B cell (primary cell): ENCODE measurements around the gene GRIN3A. TPM values are rescaled to one million over a fixed set of nuclear protein-coding genes. Genes with fewer than 3 reads are reported as not detected.

Experiments
- ATAC-seq: fragments of 200-7000 bp; cut with Tn5 transposase; one replicate; pipeline ENCODE4 v1.10.0; 2021; ENCODE audit warnings: low read depth, mild to moderate bottlenecking, moderate number of reproducible peaks, moderate library complexity
- CTCF ChIA-PET: fragments of 350-600 bp; sonication (Branson Sonifier 250); formaldehyde crosslinking; loops from one replicate; lab custom pipeline; 2021; ENCODE audit warnings: antibody characterized with exemption, inconsistent platforms; lab: Charles Lee
- POLR2A ChIA-PET: fragments of 350-600 bp; sonication (Branson Sonifier 250); formaldehyde crosslinking; loops from one replicate; lab custom pipeline; 2021; ENCODE audit warnings: antibody characterized with exemption; lab: Charles Lee
- DNase-seq: peaks from one replicate; pipeline ENCODE4 v3.0.0; 2013
- H2AFZ ChIP-seq: 2 replicates; pipeline ENCODE4 v1.6.1; 2012; ENCODE audit warnings: mild to moderate bottlenecking, low read depth, low read length; ENCODE audit not compliant: insufficient read depth, poor library complexity, severe bottlenecking
- H3K27ac ChIP-seq, 2 donors: 1 replicate in 1 of 2; 2 replicates in 1 of 2; pipeline ENCODE4 v1.5.1; 2012 to 2013; ENCODE audit warnings: low read length in 2 of 2, mild to moderate bottlenecking in 2 of 2, moderate library complexity in 1 of 2
- H3K27me3 ChIP-seq, 4 experiments: fragments of 200-600 bp in 1 of 4; sonication (generic) in 1 of 4; replicated peaks in 1 of 4; 1 replicate in 2 of 4; 2 replicates in 2 of 4; pipeline versions ENCODE4 v1.6.1 to v1.7.0; 2013 to 2016; ENCODE audit warnings: low read length in 3 of 4, mild to moderate bottlenecking in 2 of 4, mixed read lengths in 1 of 4, moderate library complexity in 1 of 4; ENCODE audit not compliant: insufficient read depth in 4 of 4, control insufficient read depth in 3 of 4; ENCODE audit errors: control extremely low read depth in 1 of 4
- H3K36me3 ChIP-seq, 2 experiments: replicated peaks in 1 of 2; 1 replicate in 1 of 2; 2 replicates in 1 of 2; pipeline versions ENCODE4 v1.6.1 to v1.7.1; 2013; ENCODE audit warnings: low read length in 1 of 2; ENCODE audit not compliant: insufficient read depth in 2 of 2, control insufficient read depth in 1 of 2; ENCODE audit errors: control extremely low read depth in 1 of 2, extremely low read depth in 1 of 2
- H3K4me1 ChIP-seq, 2 donors: fragments of 200-600 bp in 1 of 2; sonication (generic) in 1 of 2; 1 replicate in 1 of 2; 2 replicates in 1 of 2; pipeline versions ENCODE4 v1.5.1 to v1.6.1; 2013 to 2017; ENCODE audit warnings: low read length in 2 of 2; ENCODE audit not compliant: control insufficient read depth in 2 of 2, insufficient read depth in 2 of 2
- H3K4me2 ChIP-seq: replicated peaks from 2 replicates; pipeline ENCODE3; 2012; ENCODE audit warnings: mild to moderate bottlenecking, low read depth, low read length; ENCODE audit not compliant: poor library complexity, severe bottlenecking
- H3K4me3 ChIP-seq, 5 experiments: fragments of 200-600 bp in 1 of 5; sonication (generic) in 1 of 5; 1 replicate in 3 of 5; 2 replicates in 2 of 5; pipeline versions ENCODE4 v1.5.1 to v1.7.0; 2011 to 2016; ENCODE audit warnings: low read length in 4 of 5, mild to moderate bottlenecking in 4 of 5, low read depth in 2 of 5, control low read depth in 1 of 5, moderate library complexity in 1 of 5; ENCODE audit not compliant: insufficient read depth in 1 of 5; ENCODE audit errors: control extremely low read depth in 1 of 5, extremely low read depth in 1 of 5
- H3K79me2 ChIP-seq: fragments of 200-600 bp; sonication (generic); one replicate; pipeline ENCODE4 v1.6.0; 2016; ENCODE audit warnings: low read length; ENCODE audit not compliant: control insufficient read depth, insufficient read depth
- H3K9ac ChIP-seq: fragments of 200-600 bp; sonication (generic); 2 replicates; pipeline ENCODE4 v1.6.1; 2017; ENCODE audit warnings: mild to moderate bottlenecking, low read length, moderate library complexity
- H3K9me3 ChIP-seq, 3 donors: one replicate each; pipeline versions ENCODE4 v1.6.1 to v1.7.1; 2013; ENCODE audit warnings: low read length in 2 of 3; ENCODE audit not compliant: control insufficient read depth in 2 of 3, insufficient read depth in 1 of 3; ENCODE audit errors: control extremely low read depth in 1 of 3
- H4K20me1 ChIP-seq: 2 replicates; pipeline ENCODE4 v1.6.0; 2012; ENCODE audit warnings: mild to moderate bottlenecking, low read length; ENCODE audit not compliant: insufficient read depth, control insufficient read depth, poor library complexity, severe bottlenecking
- H3K27ac Mint-ChIP-seq: one replicate; pipeline ENCODE4 v1.8.0; 2021; ENCODE audit warnings: mixed read lengths
- H3K27me3 Mint-ChIP-seq: one replicate; pipeline ENCODE4 v1.8.0; 2021; ENCODE audit warnings: mixed read lengths
- H3K4me1 Mint-ChIP-seq: one replicate; pipeline ENCODE4 v1.8.0; 2021; ENCODE audit warnings: mixed read lengths
- H3K4me3 Mint-ChIP-seq: one replicate; pipeline ENCODE4 v1.8.0; 2021; ENCODE audit warnings: mixed read lengths
- H3K9me3 Mint-ChIP-seq: one replicate; pipeline ENCODE4 v1.8.0; 2022; ENCODE audit warnings: mixed read lengths; ENCODE audit not compliant: insufficient read depth
- CTCF ChIP-seq: fragments of 200-600 bp; IDR thresholded peaks from one replicate; pipeline ENCODE4 v1.8.0; 2022; ENCODE audit warnings: antibody characterized with exemption, mild to moderate bottlenecking
- EZH2 ChIP-seq: IDR thresholded peaks from 2 replicates; pipeline ENCODE4 v1.6.1; 2012; ENCODE audit warnings: borderline replicate concordance, low read depth, mild to moderate bottlenecking, moderate library complexity, low read length; ENCODE audit not compliant: insufficient read depth, poor library complexity, severe bottlenecking
- WGBS: methylation state at CpG from one replicate; pipeline ENCODE4 v1.1.5; 2013; ENCODE audit warnings: missing lambda C conversion rate; ENCODE audit not compliant: insufficient coverage; 5-methylcytosine and 5-hydroxymethylcytosine counted together
- intact Hi-C: fragments of 100-400 bp; cut with micrococcal nuclease; formaldehyde crosslinking; loops from one replicate; pipeline ENCODE4 v1.10.0; 2022
- polyA plus RNA-seq: library from polyadenylated mRNA; depleted of rRNA; stranded (reverse); fragments of >200 nt; gene quantifications from 2 replicates; pipeline ENCODE4 v1.2.3, GENCODE V29; 2012
- total RNA-seq, 2 donors: library from RNA; stranded (reverse); fragments of 120-200 nt in 1 of 2; gene quantifications; 1 replicate in 1 of 2; 2 replicates in 1 of 2; pipeline versions ENCODE4 v1.2.3 to v1.2.4, GENCODE V29; 2013 to 2022

GRIN3A gene
- total and polyA plus RNA-seq, 2 donors (not counting 1 experiment from before 2014, with no cell fraction given) = not detected

- Histone ChIP-seq H3K79me2 (no peaks in the 10 kb centered on the region), H2AFZ (no peak overlapping the region), H3K4me3 (no peak overlapping the region), H3K9ac (no peak overlapping the region), H3K27me3 (no peaks in the 10 kb centered on the region), H3K4me1 (no peaks in the 10 kb centered on the region), H3K27ac (no peak overlapping the region), H3K36me3 (no peaks in the 10 kb centered on the region), H3K9me3 (no peaks in the 10 kb centered on the region), H3K4me2 (no peak overlapping the region), H4K20me1 (no peaks in the 10 kb centered on the region)
- no peak for TF ChIP-seq EZH2
- no peak for TF ChIP-seq CTCF
- H3K9me3 Mint-ChIP-seq = no peaks in the 10 kb centered on the region
- ChIA-PET POLR2A (no interaction called here), CTCF (no interaction called here)
- intact Hi-C loops = no loop called here
- ATAC-seq (no peak), DNase-seq (no peak)
- no peaks in the 10 kb centered on the region for H3K4me1 Mint-ChIP-seq
- WGBS = 100% methylated on average over 1 of the region's 4 CpGs
- H3K27ac Mint-ChIP-seq = no peak overlapping the region
- peaks cover 4% of the 10 kb centered on the region for H3K27me3 Mint-ChIP-seq
- H3K4me3 Mint-ChIP-seq = no peak overlapping the region
Observed at GRCh38 chr9:101628173-101628572, 110.3 kb downstream of the GRIN3A start.

- CTCF ChIA-PET = interaction anchor here (0.9 kb wide), 1 partner anchor 20 kb away, joined by 4 read pairs; no protein-coding TSS in a partner anchor
Observed at GRCh38 chr9:101626295-101626694, 112.2 kb downstream of the GRIN3A start.

More at GRCh38 chr9:101626295-101626694, 112.2 kb downstream of the GRIN3A start:
- H3K27ac ChIP-seq = no peak overlapping the region
- ATAC-seq (no peak), DNase-seq (no peak)
- intact Hi-C loops = no loop called here
- H3K9ac ChIP-seq = no peak overlapping the region
- Mint-ChIP-seq H3K9me3 (no peaks in the 10 kb centered on the region), H3K4me3 (no peak overlapping the region), H3K27ac (no peak overlapping the region), H3K27me3 (peaks cover 4% of the 10 kb centered on the region), H3K4me1 (no peaks in the 10 kb centered on the region)
- no peaks in the 10 kb centered on the region for H3K79me2 ChIP-seq
- POLR2A ChIA-PET = no interaction called here
- no peaks in the 10 kb centered on the region for H3K36me3 ChIP-seq
- TF ChIP-seq CTCF = no peak
- TF ChIP-seq EZH2 = no peak
- H3K9me3 ChIP-seq = no peaks in the 10 kb centered on the region
- H2AFZ ChIP-seq = no peak overlapping the region
- no peak overlapping the region for H3K4me3 ChIP-seq
- no peak overlapping the region for H3K4me2 ChIP-seq
- 0% methylated on average over 1 of the region's 1 CpG for WGBS
- no peaks in the 10 kb centered on the region for H3K4me1 ChIP-seq
- H3K27me3 ChIP-seq = no peaks in the 10 kb centered on the region
- no peaks in the 10 kb centered on the region for H4K20me1 ChIP-seq
